Breast epithelium (tissue), 4 donors: ENCODE results near the gene SPP2. TPM values are rescaled to one million over a fixed set of nuclear protein-coding genes. Genes with fewer than 3 reads are reported as not detected.

Source experiments
- DNase-seq, 2 donors: peaks; one replicate each; pipeline ENCODE4 v3.0.0-alpha.2; 2019; ENCODE audit warnings: low spot score in 2 of 2
- H3K27ac ChIP-seq, 2 donors: fragments of 200-600 bp; sonication (generic) in 1 of 2; one replicate each; pipeline ENCODE4 v1.5.1; 2016 to 2019; ENCODE audit warnings: mild to moderate bottlenecking in 1 of 2
- H3K27me3 ChIP-seq, 2 donors: fragments of 200-600 bp; sonication (generic) in 1 of 2; one replicate each; pipeline versions ENCODE4 v1.5.1 to v1.6.0; 2017 to 2019; ENCODE audit warnings: control low read depth in 1 of 2, mild to moderate bottlenecking in 1 of 2
- H3K36me3 ChIP-seq: fragments of 200-600 bp; one replicate; pipeline ENCODE4 v1.5.1; 2019
- H3K4me1 ChIP-seq, 2 donors: fragments of 200-600 bp; sonication (generic); one replicate each; pipeline ENCODE4 v1.5.1; 2016 to 2019; ENCODE audit warnings: control low read depth in 1 of 2
- H3K4me3 ChIP-seq, 3 donors: fragments of 200-600 bp; sonication (generic); 1 replicate in 2 of 3; 2 replicates in 1 of 3; pipeline ENCODE4 v1.5.1; 2016 to 2019; ENCODE audit warnings: mild to moderate bottlenecking in 3 of 3, moderate library complexity in 2 of 3
- H3K9me3 ChIP-seq, 2 donors: fragments of 200-600 bp; sonication (generic) in 1 of 2; one replicate each; pipeline ENCODE4 v1.5.1; 2016 to 2019; ENCODE audit warnings: control low read depth in 1 of 2
- POLR2A ChIP-seq: fragments of 450-650 bp; IDR thresholded peaks from one replicate; pipeline ENCODE4 v1.6.1; 2016; ENCODE audit warnings: antibody characterized with exemption, mild to moderate bottlenecking, moderate library complexity
- POLR2AphosphoS5 ChIP-seq, 3 donors: sonication (generic); formaldehyde crosslinking; IDR thresholded peaks; one replicate each; pipeline ENCODE4 v1.6.1; 2017; ENCODE audit warnings: antibody characterized with exemption in 3 of 3
- intact Hi-C: fragments of 100-400 bp; cut with DNase I; formaldehyde crosslinking; loops from one replicate; pipeline ENCODE4 v1.15.1; 2023; ENCODE audit warnings: low total_unique reads
- total RNA-seq, 3 donors: library from RNA; depleted of rRNA; stranded (reverse); fragments of >200 nt; gene quantifications; one replicate each; pipeline ENCODE4 v1.1.0, GENCODE V29; 2016
- TF ChIP-seq, protein P1 (sequence below), 3 donors: fragments of 450-650 bp; IDR thresholded peaks; one replicate each; pipeline ENCODE4 v1.5.1; 2016 to 2017; ENCODE audit warnings: antibody characterized with exemption in 3 of 3, mild to moderate bottlenecking in 3 of 3, moderate library complexity in 3 of 3

SPP2 gene
- total RNA-seq, 3 donors from 2014 or later = not detected

GRCh38 chr2:234048049-234048448 is 2.5 kb upstream of the SPP2 start:
- intact Hi-C loops = no loop called here
- Histone ChIP-seq H3K4me3 (no peak overlapping the region), H3K36me3 (no peaks in the 10 kb centered on the region), H3K4me1 (no peaks in the 10 kb centered on the region), H3K27me3 (no peaks in the 10 kb centered on the region), H3K9me3 (no peaks in the 10 kb centered on the region), H3K27ac (no peak overlapping the region)
- no peak for DNase-seq
- TF ChIP-seq, protein P1, sequence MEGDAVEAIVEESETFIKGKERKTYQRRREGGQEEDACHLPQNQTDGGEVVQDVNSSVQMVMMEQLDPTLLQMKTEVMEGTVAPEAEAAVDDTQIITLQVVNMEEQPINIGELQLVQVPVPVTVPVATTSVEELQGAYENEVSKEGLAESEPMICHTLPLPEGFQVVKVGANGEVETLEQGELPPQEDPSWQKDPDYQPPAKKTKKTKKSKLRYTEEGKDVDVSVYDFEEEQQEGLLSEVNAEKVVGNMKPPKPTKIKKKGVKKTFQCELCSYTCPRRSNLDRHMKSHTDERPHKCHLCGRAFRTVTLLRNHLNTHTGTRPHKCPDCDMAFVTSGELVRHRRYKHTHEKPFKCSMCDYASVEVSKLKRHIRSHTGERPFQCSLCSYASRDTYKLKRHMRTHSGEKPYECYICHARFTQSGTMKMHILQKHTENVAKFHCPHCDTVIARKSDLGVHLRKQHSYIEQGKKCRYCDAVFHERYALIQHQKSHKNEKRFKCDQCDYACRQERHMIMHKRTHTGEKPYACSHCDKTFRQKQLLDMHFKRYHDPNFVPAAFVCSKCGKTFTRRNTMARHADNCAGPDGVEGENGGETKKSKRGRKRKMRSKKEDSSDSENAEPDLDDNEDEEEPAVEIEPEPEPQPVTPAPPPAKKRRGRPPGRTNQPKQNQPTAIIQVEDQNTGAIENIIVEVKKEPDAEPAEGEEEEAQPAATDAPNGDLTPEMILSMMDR (IDR thresholded peaks at IDR 0.05) = no peak
- TF ChIP-seq POLR2AphosphoS5 (IDR thresholded peaks at IDR 0.05) (no peak), POLR2A (no peak)

DNA sequence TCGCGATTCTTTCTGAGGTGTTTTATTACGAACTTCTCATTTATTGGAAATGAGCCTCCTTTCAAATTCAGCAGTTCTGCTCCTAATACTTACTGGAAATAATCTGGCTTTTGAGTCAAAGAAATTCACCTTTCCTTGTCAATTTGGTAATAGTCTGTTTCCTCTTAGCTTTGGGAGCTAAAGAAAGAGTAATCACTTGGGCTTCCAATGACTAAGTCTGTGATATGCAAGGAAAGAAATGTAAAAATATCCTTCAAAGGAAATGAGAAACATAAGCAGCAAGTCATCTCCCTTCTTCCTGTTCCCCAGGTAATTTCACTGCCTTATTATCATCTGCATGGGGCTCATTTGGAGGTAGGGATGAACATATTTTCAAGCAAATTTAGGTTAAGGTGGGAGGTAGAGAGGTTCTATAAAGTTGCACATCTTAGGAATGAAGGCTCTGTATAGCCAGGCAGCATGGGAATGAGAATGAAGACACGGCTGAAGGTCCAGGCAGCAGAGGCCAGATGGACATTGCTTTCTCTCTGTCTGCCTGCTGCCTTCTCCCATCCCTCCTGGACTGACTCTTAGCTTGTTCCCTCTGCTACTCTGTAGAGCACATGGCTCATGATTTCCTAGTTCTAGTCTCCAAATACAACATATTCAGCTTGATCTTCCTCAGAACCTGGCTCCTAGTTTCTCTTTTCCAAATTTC is 1.0 kb downstream of the SPP2 start:
- Histone ChIP-seq H3K27me3 (no peaks in the 10 kb centered on the region), H3K4me3 (no peak overlapping the region), H3K36me3 (no peaks in the 10 kb centered on the region), H3K9me3 (no peaks in the 10 kb centered on the region), H3K27ac (no peak overlapping the region), H3K4me1 (no peaks in the 10 kb centered on the region)
- TF ChIP-seq, protein P1 (IDR thresholded peaks at IDR 0.05) = no peak
- TF ChIP-seq POLR2A = no peak
- DNase-seq = no peak
- intact Hi-C loops = no loop called here

GRCh38 chr2:234058881-234059280 is 8.4 kb downstream of the SPP2 start:
- intact Hi-C loops = no loop called here
- H3K27me3 ChIP-seq = no peaks in the 10 kb centered on the region
- TF ChIP-seq, protein P1 (IDR thresholded peaks at IDR 0.05) = no peak
- TF ChIP-seq POLR2A (no peak), POLR2AphosphoS5 (IDR thresholded peaks at IDR 0.05) (no peak)

GRCh38 chr2:234060236-234060635 is 9.7 kb downstream of the SPP2 start:
- Histone ChIP-seq H3K27me3 (no peaks in the 10 kb centered on the region), H3K36me3 (no peaks in the 10 kb centered on the region), H3K4me1 (no peaks in the 10 kb centered on the region), H3K27ac (no peak overlapping the region), H3K4me3 (no peak overlapping the region), H3K9me3 (no peaks in the 10 kb centered on the region)
- DNase-seq = no peak
- TF ChIP-seq, protein P1 (IDR thresholded peaks at IDR 0.05) = no peak
- intact Hi-C loops = no loop called here

More at GRCh38 chr2:234058881-234059280, 8.4 kb downstream of the SPP2 start:
- H3K27ac ChIP-seq = no peak overlapping the region
- no peak overlapping the region for H3K4me3 ChIP-seq
- H3K36me3 ChIP-seq = no peaks in the 10 kb centered on the region
- no peak for DNase-seq
- no peaks in the 10 kb centered on the region for H3K4me1 ChIP-seq
- no peaks in the 10 kb centered on the region for H3K9me3 ChIP-seq

- no peaks in the 10 kb centered on the region for H3K9me3 ChIP-seq
- H3K4me1 ChIP-seq = no peaks in the 10 kb centered on the region
- no peaks in the 10 kb centered on the region for H3K36me3 ChIP-seq
- no peaks in the 10 kb centered on the region for H3K27me3 ChIP-seq
- no peak overlapping the region for H3K27ac ChIP-seq
- DNase-seq = no peak
- TF ChIP-seq, protein P1 (IDR thresholded peaks at IDR 0.05) = no peak
- TF ChIP-seq POLR2AphosphoS5 (IDR thresholded peaks at IDR 0.05) (no peak), POLR2A (no peak)
- H3K4me3 ChIP-seq = no peak overlapping the region
- intact Hi-C loops = no loop called here
These were observed 11.2 kb downstream of the SPP2 start for GRCh38 chr2:234061624-234062257.
